HG03521 (cell line): ENCODE data around the gene RUNX1.

Experiments
- ATAC-seq: cut with Tn5 transposase; IDR thresholded peaks from one replicate; pipeline ENCODE4 v1.9.1; 2021; ENCODE audit warnings: mild to moderate bottlenecking, moderate library complexity; ENCODE audit not compliant: unreplicated experiment

RUNX1 gene

GRCh38 chr21:34836933-34837505 is 212.1 kb downstream of the RUNX1 start:
- ATAC-seq: no peak

- ATAC-seq: no peak
These were observed 212.8 kb downstream of the RUNX1 start for GRCh38 chr21:34836103-34836932.

- ATAC-seq: no peak
These were observed 213.6 kb downstream of the RUNX1 start for GRCh38 chr21:34835526-34835925.

GRCh38 chr21:34834852-34835501 is 214.1 kb downstream of the RUNX1 start:
- no peak for ATAC-seq

DNA sequence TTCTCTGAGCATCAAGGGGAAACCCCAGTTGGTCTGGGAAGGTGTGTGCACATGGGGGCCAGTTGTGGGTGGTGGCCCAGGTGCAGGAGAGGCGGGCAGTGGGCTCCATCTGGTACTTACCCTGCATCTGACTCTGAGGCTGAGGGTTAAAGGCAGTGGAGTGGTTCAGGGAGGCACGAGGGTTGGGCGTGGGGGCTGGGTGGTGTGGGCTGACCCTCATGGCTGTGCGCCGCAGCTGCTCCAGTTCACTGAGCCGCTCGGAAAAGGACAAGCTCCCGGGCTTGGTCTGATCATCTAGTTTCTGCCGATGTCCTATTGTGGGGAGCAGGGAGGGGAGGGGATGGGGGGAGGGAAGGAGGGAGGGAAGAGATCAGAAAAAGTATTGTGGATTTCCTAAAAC is 214.8 kb downstream of the RUNX1 start:
- ATAC-seq: no peak

DNA sequence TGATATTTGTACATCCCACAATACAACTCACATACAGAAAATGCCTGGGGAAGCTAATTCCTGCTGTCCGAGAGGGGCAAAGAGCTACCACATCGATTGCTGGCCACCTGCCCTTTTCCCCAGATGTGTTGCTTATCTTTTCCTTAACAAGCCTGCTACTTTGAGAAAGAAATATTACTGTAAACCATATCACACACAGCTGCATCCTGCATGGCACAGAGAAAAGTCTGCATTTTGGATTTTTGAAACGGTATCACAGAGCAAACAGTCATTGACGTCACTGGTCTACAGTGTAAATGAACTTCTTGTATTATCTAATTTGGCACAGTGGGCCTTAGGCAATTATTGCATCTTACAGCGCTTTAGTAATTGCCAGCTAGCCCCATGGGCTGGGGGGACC is 215.6 kb downstream of the RUNX1 start:
- ATAC-seq: no peak

GRCh38 chr21:34830386-34831170 is 218.5 kb downstream of the RUNX1 start:
- no peak for ATAC-seq

- no peak for ATAC-seq
These were observed 221.5 kb downstream of the RUNX1 start for GRCh38 chr21:34827445-34828235.

DNA sequence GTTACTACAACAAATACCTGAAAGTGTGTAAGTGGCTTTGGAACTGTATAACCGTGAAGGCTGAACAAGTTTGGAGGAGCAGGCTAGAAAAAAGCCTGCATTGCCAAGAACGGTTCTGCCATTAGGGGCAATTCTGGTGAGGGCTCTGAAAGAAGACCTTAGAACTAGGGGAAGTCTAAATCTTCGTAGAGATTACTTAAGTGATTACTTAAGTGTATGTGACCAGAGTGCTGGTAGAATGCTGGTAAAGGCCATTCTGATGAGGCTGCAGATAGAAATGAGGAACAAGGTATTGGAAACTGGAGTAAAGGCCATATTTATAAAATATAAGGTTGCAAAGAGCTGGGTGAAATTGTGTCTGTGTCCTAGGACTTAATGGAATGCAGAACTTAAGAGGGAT is 222.3 kb downstream of the RUNX1 start:
- no peak for ATAC-seq

DNA sequence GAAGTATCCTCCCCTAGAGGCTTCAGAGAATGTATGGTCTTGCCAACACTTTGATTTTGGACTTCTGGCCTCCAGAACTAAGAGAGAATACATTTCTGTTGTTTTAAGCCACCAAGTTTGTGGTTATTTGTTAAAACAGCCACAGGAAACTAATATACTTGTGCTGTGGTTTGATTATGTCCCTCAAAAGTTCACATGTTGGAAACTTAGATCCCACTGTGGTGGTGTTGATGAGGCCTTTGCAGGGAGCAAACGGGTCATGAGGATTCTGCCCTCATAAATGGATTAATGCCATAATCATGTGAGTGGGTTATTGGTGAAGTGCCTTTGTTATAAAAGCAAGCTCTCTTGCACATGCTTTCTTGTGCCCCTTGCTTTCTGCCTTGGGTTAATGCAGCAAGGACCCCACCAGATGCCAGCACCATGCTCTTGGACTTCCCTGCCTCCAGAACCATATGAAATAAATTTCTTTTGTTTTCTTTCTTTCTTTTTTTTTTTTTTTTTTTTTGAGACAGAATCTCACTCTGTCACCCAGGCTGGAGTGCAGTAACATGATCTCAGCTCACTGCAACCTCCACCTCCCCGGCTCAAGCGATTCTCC is 223.1 kb downstream of the RUNX1 start:
- ATAC-seq: no peak

DNA sequence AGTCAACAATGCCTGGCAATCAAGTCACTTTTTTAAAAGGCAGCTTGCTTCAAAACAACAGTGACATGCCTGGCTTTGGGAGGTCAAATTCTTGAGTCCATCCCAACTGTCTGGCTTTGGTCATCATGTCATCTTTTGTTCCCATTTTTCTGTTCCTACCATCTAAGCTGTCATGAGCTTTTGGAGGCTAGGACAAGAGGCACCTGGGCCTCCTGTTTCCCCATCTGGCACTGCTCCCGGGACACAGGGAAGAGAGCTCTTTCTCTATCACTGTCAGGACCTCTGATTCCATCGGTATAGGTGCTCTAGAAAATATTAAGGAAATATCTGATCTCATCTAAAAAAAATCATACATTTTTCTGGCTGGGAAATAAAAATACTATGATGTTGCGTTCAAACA is 224.0 kb downstream of the RUNX1 start:
- no peak for ATAC-seq

GRCh38 chr21:34824314-34824713 is 224.8 kb downstream of the RUNX1 start:
- no peak for ATAC-seq

DNA sequence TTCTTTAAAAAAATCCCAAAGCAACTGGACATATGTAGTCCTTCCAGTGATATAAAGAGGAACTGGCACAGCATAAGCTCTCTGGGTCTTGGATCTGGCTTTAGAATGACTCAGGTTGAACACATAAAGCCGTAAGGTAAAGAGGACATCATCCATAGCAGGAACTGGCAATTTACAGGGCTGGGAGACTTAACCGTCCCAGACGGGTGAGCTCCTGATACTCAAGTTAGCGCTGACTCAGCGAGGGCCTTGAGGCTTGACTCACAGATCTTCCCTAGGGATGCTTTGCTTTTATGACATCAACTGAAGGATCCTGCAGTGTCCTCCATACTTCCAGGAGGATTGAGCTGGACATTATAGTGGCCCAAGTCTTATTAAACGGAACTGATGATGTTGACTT is 226.2 kb downstream of the RUNX1 start:
- no peak for ATAC-seq

DNA sequence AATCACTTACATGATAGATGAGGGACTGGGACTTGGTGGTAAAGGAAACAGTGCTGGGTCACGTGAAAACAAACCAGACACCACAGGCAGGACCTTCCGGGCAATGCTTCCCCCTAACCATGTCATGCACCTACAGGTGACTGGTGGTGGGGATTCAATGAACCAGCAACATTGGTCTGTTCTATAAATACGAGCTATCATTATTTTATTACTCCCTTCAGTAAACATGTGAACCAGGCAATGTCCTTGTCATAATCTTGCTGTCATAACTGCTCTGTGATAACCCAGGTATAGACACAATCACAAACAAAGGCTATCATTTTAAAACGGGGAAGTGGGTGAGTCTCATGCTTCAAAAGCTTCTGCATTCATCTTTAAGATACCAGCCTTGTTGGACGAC is 226.9 kb downstream of the RUNX1 start:
- no peak for ATAC-seq

DNA sequence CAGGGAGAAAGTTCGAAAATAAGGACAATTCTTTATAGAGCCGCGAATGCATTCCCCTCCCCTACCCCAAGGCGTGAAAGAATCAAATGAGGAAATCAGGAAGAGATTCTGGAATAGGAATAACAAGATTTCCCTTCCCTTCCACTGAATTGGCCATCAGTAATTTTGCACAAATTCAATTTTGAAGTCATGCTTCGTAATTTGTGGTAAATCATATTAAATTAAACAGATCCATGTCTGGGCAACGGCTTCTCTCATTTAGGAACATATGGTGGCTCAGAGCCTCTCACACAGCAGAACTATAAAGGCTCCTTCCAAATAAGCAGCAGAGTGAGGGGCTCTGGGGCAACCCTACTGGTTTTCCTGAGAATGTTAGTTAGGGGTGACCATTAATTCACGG is 227.4 kb downstream of the RUNX1 start:
- ATAC-seq: no peak

DNA sequence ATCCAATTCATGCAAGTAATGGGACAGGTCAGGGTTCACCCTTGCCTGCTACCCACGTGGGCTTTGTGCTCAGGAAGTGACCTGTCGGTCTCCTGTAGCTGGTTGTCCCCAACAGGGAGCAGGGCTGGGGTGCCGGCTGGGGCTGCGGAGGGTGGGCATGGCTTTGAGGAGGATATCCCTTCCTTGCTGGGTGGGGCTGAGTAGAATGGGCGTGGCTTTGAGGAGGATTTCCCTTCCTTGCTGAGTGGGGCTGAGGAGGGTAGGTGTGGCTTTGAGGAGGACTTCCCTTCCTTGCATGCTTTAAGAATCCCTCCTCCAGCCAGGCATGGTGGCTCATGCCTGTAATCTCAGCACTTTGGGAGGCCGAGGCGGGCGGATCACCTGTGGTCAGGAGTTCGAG is 229.1 kb downstream of the RUNX1 start:
- no peak for ATAC-seq

DNA sequence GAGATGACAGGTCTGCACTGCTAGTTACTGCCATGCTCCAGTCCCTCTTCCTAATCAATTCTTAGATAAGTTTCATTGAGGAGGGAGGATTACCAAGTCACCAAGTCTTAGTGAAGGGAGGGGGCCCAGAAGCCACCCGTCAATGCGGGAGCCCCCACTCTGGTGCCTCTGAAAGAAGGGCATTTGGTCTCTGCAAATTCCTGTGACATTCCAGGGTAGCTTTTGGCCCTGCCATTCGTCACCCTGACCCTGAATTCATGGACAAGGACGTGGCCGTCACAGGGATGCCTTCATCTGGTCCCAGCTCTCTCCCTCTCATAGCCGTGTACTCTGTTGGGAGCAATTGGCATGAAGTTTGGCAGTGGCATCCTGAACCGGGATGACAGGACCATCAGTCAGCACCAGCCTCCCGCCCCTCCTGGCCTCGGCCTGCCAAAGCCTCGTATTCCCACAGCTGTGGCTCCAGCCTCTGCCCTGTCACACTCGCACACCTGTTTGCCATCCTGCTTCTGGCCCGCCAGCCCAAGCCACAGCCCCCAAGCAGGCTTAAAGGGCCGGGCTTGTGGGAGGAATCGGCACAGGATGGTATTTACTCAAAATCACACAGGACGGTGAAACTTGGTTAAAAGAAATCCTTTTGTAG is 229.6 kb downstream of the RUNX1 start:
- ATAC-seq: no peak

GRCh38 chr21:34818662-34819158 is 230.4 kb downstream of the RUNX1 start:
- no peak for ATAC-seq

- no peak for ATAC-seq
These were observed 231.1 kb downstream of the RUNX1 start for GRCh38 chr21:34817821-34818661.
